GM18517 (cell line): ENCODE results near the gene EEA1.
"Not testable (repeated sequence)": the region's sequence is repeated elsewhere in the genome, so short reads cannot be mapped to it uniquely, and the experiment has no call there.

Experiments used
- ATAC-seq: cut with Tn5 transposase; IDR thresholded peaks from one replicate; pipeline ENCODE4 v1.9.1; 2021; ENCODE audit warnings: mild to moderate bottlenecking, moderate library complexity; ENCODE audit not compliant: unreplicated experiment

Gene EEA1

DNA sequence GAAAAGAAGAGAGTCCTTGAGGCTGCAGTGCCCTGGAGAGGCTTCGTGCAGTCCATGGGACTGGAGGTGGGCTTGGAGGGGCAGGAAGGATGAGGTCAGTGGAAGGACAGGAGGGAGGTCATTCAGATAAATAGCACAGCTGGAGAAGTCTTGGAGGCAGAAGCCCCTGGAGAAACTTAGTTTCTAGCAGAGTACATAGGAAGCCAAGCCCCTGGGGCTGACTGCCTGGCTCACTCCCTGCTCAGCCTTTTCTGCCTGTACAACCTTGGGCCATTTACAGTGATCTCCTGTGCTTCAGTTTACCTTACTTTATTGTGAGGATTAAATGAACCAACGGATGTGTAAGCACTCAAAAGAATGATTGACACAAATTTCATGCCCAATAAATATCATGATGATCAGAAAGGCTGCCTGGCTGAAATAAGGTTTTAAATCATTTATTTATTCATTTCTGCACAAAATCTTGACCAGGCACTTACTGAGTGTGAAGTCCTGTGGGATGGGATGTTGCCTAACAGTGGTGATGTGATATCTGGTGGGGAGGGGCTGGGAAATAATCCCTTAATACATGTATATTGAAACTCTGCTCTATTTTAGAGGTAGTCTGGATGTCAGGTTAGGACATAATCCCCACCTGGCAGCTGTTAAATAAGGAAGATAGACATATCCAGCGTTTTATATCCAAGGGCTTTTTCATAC, 172.0 kb downstream of the EEA1 start:
- ATAC-seq: no peak

GRCh38 chr12:92753976-92754885, 174.9 kb downstream of the EEA1 start:
- no peak for ATAC-seq

GRCh38 chr12:92749691-92750090, 179.4 kb downstream of the EEA1 start:
- not testable (repeated sequence) for ATAC-seq

DNA sequence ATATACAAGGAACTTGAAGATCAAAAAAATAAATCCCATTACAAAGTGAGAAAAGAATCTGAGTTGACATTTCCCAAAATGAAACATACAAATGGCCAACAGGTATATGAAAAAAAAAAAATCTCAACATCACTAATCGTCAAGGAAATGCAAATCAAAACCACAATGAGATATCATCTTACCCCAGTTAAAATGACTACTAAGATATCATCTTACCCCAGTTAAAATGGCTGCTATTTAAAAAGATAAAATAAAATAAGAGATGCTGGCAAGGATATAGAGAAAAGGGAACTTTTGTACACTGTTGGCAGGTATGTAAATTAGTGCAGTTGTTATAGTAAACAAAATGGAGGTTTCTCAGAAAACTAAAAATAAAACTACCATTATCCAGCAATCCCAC, 181.9 kb downstream of the EEA1 start:
- ATAC-seq: no peak

DNA sequence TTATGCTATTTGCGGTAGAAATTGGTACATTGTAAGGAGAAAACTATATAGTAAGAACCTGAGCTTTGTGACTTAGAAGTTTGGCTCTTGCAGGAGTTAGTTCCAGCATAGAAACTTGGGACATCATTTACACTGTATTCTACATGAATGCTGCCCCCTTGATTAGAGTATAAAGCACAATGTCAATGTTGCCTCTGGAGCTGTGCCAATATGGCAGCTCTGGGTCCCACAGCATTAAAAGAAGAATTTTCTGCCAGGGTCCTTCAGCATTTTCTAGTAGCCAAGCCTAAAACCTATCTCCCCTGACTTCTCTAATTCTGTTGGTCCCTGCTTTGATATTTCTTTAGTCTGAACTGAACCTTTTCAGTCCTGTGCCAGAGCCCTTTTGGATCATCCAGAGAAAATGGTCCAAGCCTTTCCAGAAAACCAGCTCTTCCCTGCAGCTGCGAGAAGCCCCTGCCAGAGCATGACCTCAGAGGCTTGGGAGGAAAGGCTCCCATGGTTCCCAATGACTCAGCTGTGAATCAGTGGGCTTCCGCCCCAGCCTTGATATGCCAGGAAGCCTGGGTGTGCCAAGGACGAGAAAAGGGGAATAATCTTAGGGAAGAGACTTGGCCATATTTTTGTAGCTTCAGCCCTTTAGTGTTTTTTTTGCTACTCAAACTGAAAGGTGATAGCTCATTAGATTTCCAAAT, 183.1 kb downstream of the EEA1 start:
- no peak for ATAC-seq

DNA sequence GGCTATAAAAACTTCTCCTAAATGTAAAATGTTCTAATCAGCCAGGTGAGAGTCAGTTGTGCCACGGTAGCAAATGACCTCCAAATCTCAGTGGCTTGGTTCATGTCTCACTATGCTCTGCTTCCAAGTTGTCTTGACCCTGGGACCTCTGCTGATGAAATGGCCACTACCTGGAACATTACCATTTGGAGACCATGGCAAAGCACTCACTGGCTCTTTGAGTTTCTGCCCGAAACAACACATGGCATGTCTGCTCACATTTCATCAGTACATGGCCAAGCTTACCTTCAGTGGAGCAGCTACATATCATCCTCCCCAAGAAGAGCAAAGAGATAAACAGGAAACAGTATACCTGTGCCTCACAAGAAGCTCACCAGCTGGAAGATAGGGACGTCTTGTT, 186.1 kb downstream of the EEA1 start:
- ATAC-seq: no peak

- ATAC-seq: no peak
These were observed 188.7 kb downstream of the EEA1 start for GRCh38 chr12:92740411-92740810.

DNA sequence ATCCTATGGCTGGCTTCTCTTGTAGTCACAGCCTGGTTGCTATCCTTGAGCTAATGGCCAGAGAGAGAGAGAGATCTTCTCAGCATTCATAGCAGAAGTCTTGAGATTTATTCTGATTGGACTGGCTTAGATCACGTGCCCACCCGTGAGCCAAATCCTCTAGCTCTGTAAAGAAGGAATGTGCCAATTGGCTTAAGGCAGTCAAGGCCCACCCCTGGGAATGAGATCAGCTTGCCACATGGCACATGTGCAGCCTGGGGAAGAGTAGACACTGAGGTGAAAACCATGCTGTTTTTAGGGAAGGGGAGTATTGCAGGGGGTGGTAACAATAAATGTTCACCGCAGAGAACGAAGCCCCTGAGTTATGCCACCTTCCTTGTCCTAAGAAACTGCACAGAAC, 190.0 kb downstream of the EEA1 start:
- ATAC-seq: no peak

DNA sequence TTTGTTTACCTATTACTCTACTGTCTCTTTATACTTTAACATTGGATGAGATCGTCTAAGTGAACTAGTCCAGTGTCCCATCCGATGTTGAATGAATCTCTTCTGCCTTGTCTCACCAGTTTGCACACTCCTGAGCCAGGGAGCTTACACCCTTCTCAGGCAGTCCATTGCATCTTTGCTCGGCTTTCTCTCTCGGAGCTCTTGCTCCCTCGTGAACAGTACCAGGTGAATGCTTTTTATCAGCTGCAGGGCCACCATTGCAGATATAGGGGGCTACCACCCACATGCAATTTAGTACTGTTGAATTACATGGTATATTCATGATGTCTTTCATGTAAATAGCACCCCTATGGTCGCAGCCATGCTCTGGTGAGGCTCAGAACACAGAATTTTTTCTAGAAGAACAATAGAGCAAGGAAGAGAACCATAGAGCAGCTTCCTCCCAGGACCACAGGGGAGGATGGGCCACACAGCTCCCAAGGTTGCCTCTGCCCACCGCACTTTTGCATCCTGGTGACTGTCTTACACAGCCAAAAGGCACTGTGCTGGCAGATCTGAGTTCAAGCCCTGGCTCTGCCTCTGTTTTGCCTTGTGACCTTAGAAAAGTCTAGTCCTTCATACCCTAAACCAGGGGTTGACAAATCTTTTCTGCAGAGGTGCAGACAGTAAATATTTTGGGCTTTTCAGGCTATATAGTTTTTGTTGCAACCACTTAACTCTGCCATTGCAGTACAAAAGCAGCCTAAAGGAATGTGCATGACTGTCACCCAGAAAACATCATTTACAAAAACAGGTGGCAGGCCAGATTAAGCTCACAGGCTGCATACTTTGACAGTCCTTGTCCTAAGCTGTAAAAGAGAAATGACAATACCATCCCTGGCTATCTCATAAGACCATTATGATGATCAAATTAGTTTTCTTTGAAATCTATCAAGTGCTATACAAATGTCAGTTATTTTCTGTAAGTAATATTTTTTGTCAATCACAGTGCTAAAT, 190.9 kb downstream of the EEA1 start:
- ATAC-seq: no peak

DNA sequence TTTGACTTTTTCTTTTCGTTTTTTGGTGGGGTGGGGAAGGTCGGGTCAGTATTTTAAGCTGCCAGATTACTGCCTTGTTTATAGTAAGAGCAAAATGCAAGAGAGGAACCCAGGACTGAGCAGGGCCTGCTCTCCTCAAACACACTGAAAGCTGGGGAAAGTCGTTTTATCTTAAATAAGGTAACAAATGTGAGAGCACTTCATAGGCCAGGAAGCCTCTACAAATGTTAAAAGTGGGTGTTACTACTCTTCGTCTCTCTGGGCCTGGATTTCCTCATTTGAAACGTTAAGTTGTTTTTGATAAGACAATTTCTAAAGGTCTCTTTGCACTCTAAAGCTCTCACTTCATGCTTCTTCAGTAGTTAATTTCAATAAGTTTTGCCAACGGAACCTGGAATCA, 192.5 kb downstream of the EEA1 start:
- ATAC-seq: no peak

DNA sequence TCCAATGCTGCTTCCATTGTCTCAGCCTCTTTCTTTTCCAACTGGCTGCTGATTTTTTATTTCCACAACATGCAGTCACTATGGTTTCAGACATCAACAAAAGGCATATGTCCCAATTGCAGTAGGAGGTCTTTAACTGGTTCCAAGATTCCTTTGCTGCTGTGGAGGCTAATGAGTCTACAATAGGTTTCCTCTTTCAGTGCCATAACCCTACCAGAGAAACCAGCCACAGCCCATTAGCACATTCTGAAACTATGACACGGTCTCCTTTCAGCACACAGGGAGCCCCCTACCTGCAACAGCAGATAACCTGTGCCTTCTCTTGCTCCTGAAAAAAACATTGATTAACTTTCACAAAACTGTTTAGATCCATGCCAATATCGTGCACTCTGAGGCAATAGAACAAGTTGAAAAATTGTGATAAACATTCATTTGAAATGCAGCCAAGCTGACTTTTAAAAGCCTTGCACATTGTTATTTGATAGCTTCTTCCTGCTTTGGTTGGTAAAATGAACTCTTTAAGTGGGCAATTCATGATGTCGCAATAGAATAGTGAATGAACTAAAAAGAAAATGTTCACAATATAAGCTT, 193.9 kb downstream of the EEA1 start:
- no peak for ATAC-seq

- no peak for ATAC-seq
These were observed 195.4 kb downstream of the EEA1 start for GRCh38 chr12:92733661-92734060.

DNA sequence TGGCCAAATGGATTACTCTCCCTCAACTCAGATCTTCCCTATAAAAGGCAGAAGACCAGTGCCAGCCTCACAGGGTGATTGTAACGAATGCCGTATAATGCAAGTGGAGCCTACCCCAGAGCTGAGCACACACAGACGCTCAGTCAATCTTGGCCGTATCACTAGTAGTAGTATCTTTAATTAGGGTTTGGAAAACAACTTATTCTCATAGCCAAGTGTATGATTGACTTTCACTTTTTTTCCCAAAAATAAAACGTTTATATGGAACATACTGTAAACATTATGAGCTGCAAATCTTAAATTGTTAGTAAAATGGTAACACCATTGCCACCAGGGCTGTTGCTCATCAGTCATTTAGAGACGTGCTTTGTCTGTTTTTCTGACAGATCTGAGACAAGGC, 195.9 kb downstream of the EEA1 start:
- no peak for ATAC-seq

DNA sequence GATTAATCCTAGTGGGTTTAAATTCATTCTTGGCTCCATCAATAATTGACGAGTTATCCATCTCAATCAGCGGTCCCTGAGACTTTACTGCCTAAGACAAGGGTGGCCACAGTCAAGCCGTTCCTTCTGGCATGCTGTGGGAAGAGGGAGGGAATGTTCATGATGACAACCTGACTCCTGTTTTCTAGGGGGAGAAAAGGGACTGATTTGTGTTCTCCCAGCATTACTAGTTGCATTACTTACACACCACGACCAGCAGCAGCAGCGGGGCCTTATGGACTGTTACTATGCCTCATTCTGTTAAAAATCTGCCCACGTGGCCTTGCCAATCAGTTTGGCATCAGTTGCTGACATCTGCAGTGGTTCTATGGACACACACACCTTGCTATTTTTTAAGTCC, 196.4 kb downstream of the EEA1 start:
- ATAC-seq: no peak

- ATAC-seq: no peak
These were observed 196.9 kb downstream of the EEA1 start for GRCh38 chr12:92732216-92732615.

- no peak for ATAC-seq
These were observed 198.3 kb downstream of the EEA1 start for GRCh38 chr12:92730758-92731157.

- ATAC-seq: no peak
These were observed 199.3 kb downstream of the EEA1 start for GRCh38 chr12:92729773-92730305.

DNA sequence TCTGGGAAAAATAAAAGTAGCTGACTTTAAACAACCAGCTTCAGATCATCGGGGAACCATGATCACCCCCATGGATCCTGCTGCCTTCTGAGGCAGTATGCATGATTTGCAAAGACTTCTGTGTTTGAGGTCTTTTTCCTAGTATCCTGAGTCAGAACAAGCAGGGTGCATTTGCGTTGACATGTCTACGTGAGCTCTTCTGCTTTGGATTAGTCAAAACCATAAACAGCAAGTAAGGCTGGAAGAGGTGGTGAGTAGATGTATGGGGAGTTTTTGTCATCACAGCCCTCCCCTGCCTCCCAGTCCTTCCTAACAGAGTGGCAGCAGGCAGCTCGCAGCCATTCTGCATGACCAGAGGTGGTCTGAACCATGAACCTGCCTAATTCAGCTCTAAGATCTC, 202.2 kb downstream of the EEA1 start:
- ATAC-seq: no peak

DNA sequence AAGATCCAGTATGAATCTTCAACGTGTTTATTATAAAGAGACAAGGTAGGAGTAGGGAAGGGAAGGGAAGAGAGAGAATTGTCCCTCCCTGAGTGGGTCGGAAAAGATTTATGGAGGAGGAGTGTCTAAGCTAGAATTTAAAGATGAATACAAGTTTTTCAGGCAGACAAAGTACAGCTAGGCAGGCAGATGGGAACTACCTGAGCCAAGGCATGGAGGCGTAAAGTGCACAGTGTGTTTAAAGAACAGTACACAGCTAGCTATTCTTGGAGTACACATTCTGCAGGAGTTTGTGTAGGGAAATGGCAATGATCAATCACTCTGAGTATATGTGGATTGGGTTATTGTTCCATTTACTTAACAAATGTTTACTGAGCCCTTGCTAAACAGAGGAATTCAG, 206.2 kb downstream of the EEA1 start:
- ATAC-seq: no peak

DNA sequence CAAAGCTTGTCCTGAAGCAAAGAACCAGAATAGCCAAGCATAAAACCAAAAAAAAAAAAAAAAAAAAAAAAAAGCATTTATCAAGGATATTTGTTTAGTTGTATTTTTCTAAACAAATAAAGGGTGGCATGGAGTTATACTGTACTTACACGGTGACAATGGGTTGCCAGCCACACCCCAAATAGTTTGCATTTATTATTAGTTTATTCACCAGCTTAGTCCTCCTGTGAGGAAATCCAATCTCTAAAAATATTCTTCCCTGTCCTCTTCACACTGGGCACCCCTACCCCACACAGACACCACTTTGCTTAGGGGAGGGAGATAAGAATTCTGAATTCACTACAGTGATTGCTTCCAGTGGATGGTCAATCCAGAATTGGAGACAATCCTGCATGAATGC, 207.4 kb downstream of the EEA1 start:
- ATAC-seq: no peak
